Activated CD4-positive, alpha-beta T cell treated with anti-CD3 and anti-CD28 coated beads, Interleukin-2, amount 50 U/mL, for 24 hours (primary cell): ENCODE data around the gene FER.
"Not testable (repeated sequence)": the region's sequence is repeated elsewhere in the genome, so short reads cannot be mapped to it uniquely, and the experiment has no call there.

Experiments
- DNase-seq, 2 donors: peaks; one replicate each; pipeline ENCODE4 v3.0.0-alpha.2; 2020; ENCODE audit warnings: low read depth in 1 of 2, low spot score in 1 of 2

The FER gene

GRCh38 chr5:109171437-109172073 is 423.9 kb downstream of the FER start:
- not testable (repeated sequence) for DNase-seq

GRCh38 chr5:109173036-109173794 is 425.5 kb downstream of the FER start:
- no peak for DNase-seq

GRCh38 chr5:109177227-109177626 is 429.5 kb downstream of the FER start:
- no peak for DNase-seq

- DNase-seq: no peak
These were observed 430.1 kb downstream of the FER start for GRCh38 chr5:109177782-109178181.

GRCh38 chr5:109180668-109181067 is 433.0 kb downstream of the FER start:
- no peak for DNase-seq

GRCh38 chr5:109186759-109187158 is 439.1 kb downstream of the FER start:
- no peak for DNase-seq

GRCh38 chr5:109191153-109191558 is 443.5 kb downstream of the FER start:
- DNase-seq: no peak

- DNase-seq: no peak
These were observed 444.3 kb downstream of the FER start for GRCh38 chr5:109192027-109192426.

- DNase-seq: no peak
These were observed 445.0 kb downstream of the FER start for GRCh38 chr5:109192555-109193281.

- no peak for DNase-seq
These were observed 448.0 kb downstream of the FER start for GRCh38 chr5:109195667-109196066.

- no peak for DNase-seq
These were observed 448.6 kb downstream of the FER start for GRCh38 chr5:109196087-109196822.

- no peak for DNase-seq
These were observed 449.1 kb downstream of the FER start for GRCh38 chr5:109196823-109197160.

- DNase-seq: no peak
These were observed 451.6 kb downstream of the FER start for GRCh38 chr5:109199289-109199688.

GRCh38 chr5:109199799-109200620 is 452.3 kb downstream of the FER start:
- no peak for DNase-seq

- no peak for DNase-seq
These were observed 467.3 kb downstream of the FER start for GRCh38 chr5:109215040-109215439.

- no peak for DNase-seq
These were observed 471.1 kb downstream of the FER start for GRCh38 chr5:109218818-109219217.

GRCh38 chr5:109223531-109223930 is 475.8 kb downstream of the FER start:
- no peak for DNase-seq

- no peak for DNase-seq
These were observed 476.7 kb downstream of the FER start for GRCh38 chr5:109224276-109224882.

GRCh38 chr5:109225716-109226625 is 478.3 kb downstream of the FER start:
- no peak for DNase-seq
